CD1c-positive myeloid dendritic cell (primary cell): Measurements from ENCODE around the gene AADAC.
"Not testable (repeated sequence)": the region's sequence is repeated elsewhere in the genome, so short reads cannot be mapped to it uniquely, and the experiment has no call there.

Experiments used
- DNase-seq: peaks from one replicate; pipeline ENCODE4 v3.0.0-alpha.2; 2016; ENCODE audit errors: extremely low spot score

Gene AADAC

DNA sequence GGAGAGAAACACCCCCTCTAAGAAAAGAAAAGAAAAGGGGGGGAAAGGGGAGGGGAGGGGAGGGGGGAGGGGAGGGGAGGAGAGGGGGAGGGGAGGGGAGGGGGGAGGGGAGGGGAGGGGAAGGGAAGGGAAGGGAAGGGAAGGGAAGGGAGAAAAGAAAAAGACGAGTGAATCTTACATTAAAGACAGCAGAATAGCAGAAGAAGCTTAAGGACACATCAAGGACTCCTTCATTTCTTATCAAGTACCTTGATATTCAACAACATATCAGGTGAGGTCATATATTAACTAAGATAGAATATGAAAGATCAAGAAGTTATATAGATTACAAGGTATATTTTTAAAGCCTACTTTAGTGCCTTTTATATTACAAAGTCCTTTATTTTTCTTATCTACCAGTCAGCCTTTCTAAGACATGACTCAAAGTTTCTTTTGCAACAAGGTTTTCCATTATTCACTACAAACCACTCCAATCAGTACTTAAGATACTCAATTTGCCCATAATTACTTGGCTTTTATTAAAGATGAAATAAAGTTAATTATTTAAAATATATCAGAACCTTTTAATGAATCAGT, 17.7 kb upstream of the AADAC start:
- DNase-seq, result no peak

DNA sequence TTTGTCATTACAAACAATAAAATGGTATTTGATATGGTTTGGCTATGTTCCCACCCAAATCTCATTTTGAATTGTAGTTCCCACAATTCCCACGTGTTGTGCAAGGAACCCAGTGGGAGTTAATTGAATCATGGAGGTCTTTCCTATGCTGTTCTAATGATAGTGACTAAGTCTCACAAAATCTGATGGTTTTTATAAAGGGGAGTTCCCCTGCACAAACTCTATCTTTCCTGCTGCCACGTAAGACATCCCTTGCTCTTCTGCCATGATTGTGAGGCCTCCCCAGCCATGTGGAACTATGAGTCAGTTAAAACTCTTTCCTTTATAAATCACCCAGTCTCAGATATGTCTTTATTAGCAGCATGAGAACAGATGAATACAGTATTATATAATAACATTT, 15.4 kb upstream of the AADAC start:
- no peak for DNase-seq

DNA sequence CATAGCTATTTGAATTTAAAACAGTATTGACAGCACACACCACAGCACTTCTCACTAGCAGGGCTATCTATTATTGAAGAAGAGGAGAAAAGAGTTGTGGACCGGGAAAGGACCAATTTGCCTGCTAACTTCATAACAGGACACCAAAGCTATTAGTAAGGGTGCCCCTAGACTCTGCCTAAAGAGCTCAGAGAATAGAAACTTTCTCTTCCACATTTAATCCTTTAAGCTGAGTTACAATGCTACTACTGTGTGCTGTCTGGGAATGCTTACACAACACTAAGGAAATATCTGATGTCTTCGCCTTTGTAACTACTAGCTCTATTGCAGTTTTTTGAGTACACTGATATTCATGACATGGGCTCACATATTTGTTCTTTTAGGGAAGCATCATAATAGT, 13.5 kb upstream of the AADAC start:
- no peak for DNase-seq

DNA sequence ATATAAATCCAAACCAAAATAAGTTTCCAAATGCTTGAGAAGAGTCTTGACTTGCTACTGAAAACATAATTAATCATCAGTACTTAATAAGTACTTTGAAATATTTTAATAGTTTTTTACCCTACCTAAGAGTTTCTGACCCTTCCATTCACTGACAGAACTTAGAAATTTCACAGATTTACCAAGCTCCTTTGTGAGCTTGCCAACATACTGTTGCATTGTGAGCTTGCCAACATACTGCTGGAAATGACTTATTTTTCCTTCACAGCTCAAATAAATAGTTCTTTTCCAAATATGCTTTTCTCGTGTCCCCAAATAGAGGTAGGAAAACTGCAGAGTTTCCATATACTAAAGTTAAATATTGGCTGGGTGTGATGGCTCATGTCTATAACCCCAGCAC, 9.6 kb upstream of the AADAC start:
- DNase-seq, result no peak

DNA sequence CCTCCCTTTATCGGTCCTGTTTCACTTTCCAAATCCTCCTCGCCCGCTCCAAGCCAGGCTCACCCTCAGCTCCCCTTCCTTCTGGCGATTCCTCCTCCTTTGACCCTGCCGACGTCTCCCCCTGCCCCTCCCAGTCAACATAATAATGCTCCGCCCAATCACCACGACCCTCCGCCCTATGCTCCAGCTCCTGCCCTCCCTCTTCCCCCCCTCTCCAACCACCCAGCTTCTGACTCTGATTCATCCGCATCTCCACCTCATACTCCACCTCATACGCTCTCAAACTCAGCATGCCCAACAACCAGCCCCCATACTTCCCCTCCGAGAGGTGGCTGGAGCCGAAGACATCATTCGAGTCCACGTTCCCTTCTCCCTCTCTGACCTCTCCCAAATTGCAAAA, 7.1 kb upstream of the AADAC start:
- no peak for DNase-seq

DNA sequence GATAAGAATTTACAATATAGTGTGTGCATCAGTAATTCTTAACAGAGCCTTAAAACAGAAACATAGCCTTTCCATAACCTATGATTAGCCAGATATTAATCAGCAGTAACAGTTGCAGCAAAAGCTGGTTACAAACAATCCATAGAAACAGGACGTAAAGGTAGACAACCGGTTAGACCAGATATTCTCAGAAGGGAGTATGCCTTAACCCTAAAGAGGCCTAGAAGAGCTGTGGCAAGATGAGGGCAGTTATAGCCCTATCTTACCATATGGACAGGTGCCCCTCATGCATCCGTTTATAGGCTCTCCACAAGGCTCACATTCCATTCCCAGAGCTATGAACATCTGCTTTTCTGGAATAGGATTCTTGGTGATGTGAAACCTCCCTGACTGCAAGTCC, 5.0 kb upstream of the AADAC start:
- DNase-seq, result not testable (repeated sequence)

DNA sequence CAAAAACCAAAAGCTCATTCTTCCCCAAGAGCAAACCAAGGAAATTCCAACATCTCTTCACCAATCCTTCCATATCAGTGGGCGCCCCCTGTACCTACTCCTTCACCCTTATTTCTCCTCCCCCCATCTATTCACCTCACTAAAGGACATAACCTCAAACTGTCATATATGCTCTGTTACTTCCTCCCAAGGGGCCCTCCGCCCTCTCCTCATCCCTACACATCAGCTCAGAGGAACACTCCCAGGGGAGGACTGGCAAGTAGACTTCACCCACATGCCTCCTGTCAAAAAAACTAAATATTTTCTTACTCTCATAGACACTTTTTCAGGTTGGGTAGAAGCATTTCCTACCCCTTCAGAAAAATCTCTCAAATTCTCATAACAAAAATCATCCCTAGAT, 2.4 kb upstream of the AADAC start:
- no peak for DNase-seq

DNA sequence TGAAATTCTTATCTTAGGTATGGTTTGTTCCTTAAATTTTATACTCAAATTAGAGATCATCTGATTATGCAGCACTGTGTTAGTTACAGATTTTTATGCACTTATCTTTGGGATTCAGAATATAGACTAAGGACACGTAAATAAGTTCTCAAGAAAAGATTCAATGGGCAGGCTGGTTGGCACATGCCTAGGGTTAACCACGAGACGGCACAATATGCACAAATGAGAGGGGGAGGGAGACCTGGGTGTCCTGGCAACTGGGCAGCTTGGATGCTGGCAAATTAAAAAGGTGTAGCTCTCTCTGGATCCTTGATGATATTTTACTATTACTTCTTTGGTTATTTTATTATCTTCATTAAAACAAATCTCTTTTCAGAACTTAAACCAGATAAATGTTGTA, 672 bp downstream of the AADAC start:
- DNase-seq, result no peak

DNA sequence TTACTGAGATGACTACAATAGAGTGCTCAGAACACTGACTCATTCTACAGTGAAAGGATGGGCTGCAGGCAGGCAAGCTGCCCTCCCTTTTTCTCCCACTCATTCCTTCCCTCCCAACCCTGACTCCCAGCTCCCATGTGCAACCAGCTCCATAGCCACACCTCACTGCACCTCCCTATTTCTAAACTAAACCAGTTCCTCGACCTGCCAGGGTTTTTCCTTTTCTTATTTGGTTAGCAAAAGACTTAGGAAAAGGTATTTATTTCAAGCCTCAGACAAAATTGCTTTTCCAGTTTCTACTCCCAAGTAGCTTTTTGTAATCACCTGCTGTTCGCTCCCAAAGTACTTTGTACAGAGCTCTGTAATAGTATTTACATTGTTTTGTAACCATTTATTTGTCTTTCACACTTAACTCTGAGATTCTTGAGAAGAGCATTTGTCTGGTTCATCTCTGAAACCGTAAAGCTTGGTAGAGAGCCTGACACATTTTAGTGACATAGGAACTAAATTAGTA, 2.2 kb downstream of the AADAC start:
- no peak for DNase-seq

DNA sequence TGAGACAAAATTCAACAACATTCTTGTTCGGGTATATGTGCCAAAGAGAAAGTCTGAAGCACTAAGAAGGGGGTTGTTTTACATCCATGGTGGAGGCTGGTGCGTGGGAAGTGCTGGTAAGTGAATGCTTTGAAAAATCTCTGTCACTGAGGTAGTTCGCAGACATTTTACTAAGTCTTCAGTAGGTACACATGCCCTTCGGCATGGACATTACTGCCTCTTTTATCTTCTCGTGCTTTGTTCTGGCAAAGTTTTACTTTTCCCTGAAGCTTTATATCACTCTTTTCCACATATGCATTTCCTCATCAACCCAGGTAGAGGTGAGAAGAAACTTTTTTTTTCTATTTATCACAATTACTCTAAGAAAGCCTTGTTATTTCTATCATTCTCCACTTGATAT, 3.6 kb downstream of the AADAC start:
- DNase-seq, result no peak

DNA sequence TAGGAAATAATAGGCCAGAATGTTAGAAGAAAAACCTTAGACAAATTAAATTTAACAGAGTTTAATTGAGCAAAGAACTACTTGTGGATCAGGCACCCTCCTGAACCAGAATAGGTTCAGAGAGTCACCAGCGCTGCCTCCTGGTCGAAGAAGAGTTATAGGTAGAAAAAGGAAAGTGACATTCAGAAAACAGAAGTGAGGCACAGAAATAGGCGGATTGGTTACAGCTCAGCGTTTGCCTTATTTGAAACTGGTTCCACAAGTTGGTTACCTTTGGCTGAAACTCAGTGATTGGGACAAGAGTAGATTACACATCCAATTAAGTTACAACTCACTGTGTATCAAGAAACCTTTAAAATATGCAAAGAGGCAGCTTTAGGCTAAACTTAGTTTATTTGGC, 4.4 kb downstream of the AADAC start:
- DNase-seq, result no peak

DNA sequence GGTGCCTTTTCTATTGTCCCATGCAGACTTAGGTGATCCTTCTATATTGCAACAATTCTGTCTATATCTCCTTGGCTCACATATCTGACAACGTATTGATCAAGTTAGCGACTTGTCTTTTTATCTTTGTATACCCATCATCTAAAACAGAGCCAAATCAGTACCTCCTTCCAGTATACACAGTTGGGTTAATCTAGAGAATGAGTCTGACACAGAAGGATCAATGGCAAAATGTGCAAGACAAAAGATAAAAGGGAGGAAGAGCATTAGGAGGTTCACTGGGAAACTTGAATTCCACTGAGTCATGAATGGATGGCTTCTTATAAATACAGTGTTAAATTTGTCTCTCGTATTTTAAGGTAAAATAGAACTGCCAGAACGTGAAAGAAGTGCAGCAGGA, 6.0 kb downstream of the AADAC start:
- DNase-seq, result no peak

DNA sequence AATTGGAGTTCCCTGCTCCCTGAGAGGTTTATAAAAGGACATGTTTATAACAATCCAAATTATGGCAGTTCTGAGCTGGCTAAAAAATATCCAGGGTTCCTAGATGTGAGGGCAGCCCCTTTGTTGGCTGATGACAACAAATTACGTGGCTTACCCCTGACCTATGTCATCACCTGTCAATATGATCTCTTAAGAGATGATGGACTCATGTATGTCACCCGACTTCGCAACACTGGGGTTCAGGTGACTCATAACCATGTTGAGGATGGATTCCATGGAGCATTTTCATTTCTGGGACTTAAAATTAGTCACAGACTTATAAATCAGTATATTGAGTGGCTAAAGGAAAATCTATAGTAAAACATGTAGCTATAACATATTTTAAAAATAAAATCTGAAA, 13.9 kb downstream of the AADAC start:
- DNase-seq, result no peak

DNA sequence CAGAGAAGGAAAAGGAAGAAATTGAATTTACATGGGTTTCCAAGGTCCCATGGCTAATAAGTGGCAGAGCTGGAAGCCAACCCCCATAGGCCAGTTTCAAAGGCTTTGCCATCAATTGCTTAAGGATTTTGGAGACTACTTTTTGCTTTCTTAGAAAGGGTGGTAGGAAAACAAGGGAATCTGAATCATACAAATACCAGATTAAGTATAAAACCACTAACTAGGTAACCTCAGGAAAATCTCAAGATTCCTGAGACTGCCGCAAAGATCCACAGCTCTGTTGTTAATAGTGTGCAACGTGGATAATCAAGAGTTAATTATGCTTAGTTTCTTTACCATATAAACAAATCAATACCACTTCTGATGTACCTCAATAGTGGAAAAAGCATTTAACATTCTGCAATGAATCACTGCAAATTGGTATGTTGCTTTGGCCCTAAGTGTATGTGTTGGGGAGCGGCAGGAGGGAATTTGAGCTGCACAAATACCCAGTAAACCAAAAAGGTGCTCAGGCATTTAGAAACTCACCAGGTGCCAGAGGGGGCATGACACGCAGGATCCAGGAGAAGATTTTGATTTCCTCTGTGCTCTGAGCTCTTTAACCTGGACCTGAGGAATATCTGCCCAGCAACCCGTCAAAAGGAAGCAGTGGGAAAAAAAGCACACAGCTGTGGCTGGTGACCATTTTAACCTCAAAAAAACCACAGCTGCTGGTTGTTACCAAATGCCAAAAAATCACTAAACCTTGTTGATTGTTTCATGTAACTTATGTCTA, 22.0 kb downstream of the AADAC start:
- DNase-seq, result no peak

DNA sequence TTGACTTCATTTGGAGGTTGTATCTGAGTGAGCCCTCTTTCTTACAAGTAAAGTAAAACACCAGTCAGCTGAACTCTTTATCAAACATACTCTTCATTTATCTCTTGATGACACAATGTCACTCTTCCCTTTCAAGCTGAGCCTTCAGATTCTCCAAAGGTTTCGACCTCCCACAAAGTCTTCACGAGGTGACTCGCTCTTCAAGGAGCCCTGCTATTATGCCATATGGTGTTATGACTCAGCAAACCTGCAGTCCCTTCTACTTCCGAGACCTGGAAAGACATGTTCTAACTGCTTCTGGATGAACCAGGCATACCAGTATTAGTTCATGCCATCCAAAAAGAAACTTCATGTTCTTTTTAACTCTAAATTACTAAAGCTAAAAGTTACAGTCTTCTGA, 23.1 kb downstream of the AADAC start:
- peak; percentile 53 for DNase-seq

DNA sequence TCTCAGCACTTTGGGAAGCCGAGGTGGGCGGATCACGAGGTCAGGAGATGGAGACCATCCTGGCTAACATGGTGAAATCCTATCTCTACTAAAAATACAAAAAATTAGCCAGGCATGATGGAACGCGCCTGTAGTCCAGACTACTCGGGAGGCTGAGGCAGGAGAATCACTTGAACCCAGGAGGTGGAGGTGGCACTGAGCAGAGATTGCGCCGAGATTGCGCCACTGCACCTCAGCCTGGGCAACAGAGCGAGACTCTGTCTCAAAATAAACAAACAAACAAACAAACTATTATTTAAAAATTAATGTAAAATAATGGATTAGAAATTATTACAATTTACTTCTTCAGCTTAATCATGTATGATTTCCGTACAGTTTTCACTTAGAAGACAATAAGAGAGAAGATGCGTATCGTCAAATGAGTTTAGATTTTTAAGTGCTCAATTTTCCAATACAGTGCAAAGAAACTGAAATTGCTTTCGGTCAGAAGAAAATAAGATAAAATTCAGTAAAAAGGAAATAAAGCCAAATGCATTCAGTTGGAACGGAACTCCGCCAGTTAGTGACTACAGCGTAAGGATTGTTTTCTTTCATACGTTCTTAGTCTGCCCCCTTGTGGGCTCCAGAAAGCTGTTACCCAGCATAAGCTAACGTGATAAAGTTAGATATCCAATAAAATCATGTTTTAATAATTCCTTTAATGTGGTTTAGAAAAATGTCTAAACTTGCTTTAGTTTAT, 24.8 kb downstream of the AADAC start:
- peak; percentile 83 for DNase-seq

DNA sequence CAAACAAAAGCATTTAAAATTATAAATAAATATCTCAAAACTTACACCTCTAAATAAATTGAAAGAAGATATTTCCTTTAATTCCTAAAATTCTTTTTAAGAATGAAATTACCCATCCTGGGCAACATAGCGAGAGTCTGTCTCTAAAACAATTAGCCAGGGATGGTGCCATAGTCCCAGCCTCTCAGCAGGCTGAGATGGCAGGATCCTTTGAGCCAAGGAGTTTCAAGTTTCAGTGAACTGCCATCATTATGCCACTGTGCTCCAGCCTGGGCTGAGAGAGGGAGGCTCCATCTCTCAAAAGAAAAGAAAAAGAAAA, 25.4 kb downstream of the AADAC start:
- no peak for DNase-seq

DNA sequence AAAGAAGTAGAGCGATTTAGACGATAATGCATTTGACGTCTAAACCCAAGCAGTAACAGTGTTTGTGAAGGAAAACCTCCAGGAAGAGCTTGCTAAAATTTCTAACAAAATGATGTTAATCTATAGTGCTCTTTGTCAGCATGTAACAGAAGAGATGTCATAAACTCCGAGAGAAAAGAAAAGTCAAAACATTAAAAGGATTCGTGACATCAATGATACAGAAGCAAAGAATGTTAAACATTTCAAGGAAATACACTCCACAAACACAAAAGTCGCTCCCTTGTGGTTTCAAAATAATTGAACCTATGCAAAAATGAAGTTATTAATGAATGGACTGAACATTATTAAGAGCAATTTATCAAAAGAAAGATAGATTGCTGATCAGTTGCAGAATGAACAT, 27.9 kb downstream of the AADAC start:
- no peak for DNase-seq

DNA sequence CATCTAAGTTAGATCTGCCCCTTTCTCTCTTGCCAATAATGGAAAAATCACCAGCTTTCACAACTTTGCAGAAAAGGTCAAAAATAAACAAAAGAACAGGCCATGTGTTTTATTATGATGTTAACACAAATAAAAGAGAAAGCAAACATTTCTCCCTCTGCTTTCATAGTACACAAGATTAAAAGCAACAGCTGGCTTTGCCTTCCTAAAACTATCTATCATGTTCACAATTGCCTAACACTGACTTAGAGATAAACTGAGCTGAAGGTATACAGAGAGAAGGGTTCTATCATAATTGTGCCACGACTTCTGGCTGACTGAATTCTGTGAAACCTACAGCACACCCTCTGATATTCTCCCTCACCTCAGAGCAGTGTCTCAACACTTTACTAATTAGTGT, 29.4 kb downstream of the AADAC start:
- DNase-seq, result no peak

DNA sequence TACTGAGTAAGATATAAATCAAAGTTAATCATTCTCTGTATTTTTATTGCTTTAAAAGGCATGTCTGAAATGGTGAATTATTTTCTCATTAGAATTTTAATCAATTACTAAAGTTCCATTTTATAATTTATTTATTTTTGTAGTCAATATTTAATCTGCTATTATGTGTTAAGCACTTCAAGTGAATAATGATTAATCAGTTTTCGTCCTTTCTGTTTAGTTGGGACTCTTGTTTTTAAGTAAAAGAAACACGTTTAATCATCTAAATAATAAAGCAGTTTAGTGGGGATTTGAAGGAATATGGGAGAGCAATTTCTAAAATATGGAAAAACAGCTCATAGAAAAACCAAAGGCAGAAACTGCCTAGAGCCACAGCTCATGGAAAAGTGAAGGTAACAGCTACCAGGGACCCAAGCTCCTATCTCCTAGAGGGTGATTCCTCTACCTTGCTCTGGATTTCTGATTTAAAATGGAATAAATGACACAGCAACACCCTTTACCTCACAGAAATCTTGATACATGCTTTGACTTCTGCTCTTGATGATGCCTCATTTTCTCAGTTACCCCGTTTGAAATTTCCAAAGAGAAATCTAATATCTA, 31.5 kb downstream of the AADAC start:
- no peak for DNase-seq

DNA sequence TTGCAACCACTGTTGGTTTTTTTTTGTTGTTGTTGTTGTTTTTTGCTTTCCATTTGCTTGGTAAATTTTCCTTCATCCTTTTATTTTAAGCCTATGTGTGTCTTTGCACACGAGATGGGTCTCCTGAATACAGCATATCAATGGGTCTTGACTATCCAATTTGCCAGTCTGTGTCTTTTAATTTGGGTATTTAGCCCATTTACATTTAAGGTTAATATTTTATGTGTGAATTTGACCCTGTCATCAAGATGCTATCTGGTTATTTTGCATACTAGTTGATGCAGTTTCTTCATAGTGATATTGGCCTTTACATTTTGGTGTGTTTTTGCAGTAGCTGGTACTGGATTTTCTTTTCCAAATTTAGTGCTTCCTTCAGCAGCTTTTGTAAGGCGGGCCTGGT, 36.1 kb downstream of the AADAC start:
- not testable (repeated sequence) for DNase-seq

DNA sequence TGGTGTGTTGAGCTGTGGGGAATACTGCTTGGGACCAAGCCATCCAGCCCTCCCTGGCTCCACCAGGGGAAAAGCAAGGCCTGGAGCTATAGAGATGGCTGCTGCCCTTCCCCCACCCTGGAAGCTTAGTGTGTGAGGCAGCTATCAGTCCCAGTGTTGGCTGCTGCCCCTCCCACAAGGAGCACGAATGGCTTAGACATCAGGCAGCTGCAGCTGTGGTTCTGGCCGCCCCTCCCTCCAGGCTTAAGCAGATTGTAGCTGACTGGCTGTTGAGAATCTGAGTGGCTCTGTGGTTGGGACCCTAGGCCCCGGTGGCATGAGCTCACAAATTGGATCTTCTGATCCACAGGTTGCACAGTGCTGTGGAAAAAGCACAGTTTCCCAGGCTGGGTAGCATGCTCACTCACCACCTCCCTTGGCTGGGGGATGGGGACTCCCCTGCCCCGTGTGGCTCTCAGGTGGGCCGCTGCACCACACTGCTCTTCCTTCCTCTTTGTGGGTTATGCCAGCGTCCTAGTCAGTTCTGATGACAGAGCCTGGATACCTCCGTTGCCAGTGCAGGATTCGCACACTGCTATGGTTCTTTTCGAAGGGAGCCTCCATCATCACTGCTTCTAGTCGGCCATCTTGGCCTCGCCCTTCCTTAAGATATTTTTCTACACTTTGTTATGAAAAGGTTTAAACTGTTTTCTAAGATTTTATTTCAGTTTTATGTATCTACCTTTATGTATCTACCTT, 38.3 kb downstream of the AADAC start:
- DNase-seq, result no peak
